Renal cortex interstitium (tissue), 11 donors: ENCODE data around the gene PIGZ. TPM values are rescaled to one million over a fixed set of nuclear protein-coding genes. Genes with fewer than 3 reads are reported as not detected.

Source experiments
- DNase-seq, 11 donors: peaks; one replicate each; pipeline ENCODE4 v3.0.0-alpha.2; 2013; ENCODE audit warnings: low read depth in 9 of 11, low spot score in 4 of 11; ENCODE audit errors: extremely low read depth in 1 of 11
- polyA plus RNA-seq, 3 donors: library from polyadenylated mRNA; unstranded; fragments of 120-200 nt; gene quantifications; one replicate each; pipeline ENCODE4 v1.2.1, GENCODE V29; 2013; ENCODE audit not compliant: insufficient read length in 3 of 3

Gene PIGZ
- polyA plus RNA-seq, 3 donors: 0.96 to 2.9 (median 1.0) TPM

DNA sequence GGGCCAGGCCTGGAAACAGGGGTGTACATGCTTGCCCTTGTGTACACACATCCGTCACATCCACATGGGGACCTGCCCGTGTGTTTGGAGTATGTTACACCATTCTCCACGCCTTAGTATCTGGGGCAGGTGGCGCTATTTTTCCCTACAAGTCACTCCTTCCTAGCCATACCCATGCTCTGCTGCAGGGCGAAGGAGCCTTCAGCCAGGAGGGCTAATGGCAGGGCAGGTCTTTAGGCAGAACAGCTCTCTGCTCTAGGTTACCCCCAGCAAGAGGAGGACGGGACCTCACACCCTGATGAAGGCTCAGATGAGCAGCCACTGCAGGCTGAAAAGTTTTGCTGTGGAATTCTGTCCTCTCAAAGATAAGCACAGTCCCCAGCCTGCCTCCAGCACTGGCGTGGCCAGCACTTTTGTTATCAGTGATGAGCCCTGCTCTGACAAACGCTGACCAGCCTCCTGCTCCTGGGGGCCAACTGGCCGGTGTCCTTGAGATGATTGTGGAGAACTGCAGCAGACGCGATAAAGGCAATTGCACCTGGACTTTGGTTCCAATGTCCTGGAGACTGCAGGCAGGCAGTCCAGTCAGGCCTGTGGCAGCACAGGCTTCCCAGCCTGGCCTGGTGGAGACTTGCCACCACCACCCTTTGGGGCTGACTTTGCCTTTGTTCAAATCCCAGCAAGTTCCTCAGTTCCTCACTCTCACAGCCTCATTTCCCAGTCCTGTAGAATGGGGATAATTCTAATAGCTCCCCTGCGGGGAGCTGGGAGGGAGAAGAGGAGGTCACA, 19.8 kb upstream of the PIGZ start:
- DNase-seq: no peak

DNA sequence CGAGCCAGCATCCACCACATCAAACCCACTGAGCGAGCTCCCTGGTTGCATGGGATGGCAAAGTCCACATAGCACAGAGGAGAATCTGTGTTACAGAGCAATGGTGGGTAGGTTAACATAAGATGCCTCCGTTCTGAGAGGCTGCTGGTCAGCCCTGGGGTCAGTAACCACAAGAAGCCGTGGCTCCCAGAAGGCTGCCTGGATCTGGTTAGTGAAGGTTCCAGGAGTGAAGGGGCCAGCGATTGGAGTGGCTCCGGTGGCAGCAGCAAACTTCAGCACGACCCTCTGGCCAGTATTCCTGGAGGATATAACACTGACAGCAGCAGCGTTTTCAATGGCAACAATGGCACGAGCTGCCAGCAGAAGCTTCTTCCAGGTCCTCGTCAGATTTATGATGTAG, 18.4 kb upstream of the PIGZ start:
- DNase-seq: no peak

GRCh38 chr3:196985954-196986885, 17.6 kb upstream of the PIGZ start:
- no peak for DNase-seq

DNA sequence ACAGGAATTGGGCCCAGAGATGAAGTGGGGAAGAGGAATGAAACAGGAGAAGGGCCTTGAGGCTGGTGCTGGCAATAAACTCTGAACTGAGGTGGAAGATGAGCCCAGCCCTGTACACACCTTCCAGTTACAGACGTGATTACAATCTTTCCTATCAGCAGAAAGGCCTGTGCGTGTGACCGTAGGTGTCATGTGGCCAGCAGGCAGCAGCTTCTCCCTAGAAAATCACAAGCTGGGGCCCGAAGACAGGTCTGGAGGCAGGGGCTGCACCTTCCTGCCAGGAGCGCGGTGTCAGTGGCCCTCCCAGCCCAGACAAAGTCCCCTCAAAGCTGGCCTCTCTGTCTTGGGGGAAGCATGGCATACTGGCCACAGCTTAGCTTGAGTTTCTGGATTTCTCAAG, 16.7 kb upstream of the PIGZ start:
- DNase-seq: no peak

- DNase-seq: no peak
Observed at GRCh38 chr3:196983186-196983585, 14.6 kb upstream of the PIGZ start.

DNA sequence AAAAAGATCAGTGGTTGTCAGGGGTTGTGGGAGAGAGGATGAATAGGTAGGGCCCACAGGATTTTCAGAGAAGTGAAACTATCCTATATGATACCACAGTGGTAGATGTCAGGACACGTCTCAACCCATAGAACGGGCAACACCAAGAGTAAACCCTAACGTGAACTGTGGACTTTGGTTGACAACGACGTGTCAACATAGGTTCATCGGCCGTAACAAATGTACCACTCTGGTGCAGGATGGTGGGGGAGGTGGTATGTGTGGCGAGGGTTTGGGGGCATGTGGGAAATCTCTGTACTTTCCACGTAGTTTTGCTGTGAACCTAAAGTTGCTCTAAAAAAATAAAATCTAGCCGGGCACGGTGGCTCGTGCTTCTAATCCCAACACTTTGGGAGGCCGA, 13.0 kb upstream of the PIGZ start:
- DNase-seq: no peak

- DNase-seq: no peak
Observed at GRCh38 chr3:196979545-196979944, 10.9 kb upstream of the PIGZ start.

DNA sequence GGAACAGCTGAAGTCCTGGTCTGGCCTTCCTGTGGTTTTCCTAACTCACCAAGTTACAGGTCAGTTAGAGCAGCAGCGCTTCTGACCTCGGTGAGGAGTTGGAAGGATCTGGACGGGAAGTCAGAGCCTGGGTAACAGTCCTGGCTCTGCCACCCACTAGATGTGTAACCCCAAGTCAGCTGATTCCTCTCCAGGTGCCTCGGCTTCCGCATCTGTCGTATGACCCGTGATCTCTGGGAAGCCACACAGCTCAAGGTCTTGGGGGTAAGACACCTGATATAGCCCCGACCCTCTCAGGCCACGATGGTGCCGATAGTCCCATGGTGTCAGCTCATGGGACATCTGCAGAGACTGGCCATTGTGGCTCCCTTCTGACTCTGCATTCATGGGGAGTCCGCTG, 8.3 kb upstream of the PIGZ start:
- DNase-seq: no peak

GRCh38 chr3:196975349-196975748, 6.7 kb upstream of the PIGZ start:
- DNase-seq: no peak

DNA sequence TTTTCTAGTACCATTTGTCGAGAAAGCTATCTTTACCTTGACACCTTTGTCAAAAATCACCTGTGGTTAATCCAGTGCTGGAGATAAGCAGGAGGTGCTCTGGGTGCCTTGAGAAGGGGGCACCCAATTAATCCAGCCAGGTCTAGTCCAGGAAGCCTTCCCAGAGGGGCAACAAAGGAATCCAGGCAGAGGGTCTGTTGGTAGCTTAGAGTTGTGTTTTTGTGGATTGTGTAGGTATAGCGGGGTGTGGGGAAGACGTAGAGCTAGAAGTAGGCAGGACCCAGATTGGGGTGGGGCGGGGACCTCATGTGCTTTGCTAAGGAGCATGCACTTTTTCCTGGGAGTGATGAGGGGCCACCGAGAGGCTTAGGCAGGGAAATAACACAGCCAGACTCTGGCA, 6.0 kb upstream of the PIGZ start:
- no peak for DNase-seq

DNA sequence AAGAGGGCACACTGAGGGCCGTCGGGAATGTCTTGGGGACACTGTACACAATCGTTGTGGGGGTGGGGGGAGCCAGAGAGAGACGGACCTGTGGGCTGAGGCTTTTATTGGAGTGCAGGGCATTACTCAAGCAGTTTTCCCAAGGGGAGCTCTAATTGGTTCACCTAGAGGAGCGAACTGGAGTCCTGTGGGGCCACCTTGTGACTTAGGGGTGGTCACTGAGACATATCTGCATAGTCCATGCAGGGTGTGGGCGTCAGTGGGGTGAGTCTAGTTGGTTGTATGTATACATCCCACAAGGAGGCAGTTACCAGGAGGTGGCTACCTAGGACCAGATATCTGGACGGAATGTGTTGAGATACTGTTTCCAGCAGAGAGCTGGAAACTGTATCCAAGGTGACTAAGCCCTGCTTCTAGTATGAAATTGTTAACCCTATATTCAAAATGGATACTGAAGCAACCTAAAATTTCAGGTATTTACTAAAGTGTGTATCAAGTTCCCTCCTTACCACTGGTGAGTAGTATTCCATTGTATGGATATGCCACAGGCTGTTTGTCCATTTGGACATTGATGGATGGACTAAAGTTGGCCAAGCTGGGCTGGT, 2.6 kb upstream of the PIGZ start:
- no peak for DNase-seq

- DNase-seq: no peak
Observed at GRCh38 chr3:196970547-196971093, 2.0 kb upstream of the PIGZ start.

DNA sequence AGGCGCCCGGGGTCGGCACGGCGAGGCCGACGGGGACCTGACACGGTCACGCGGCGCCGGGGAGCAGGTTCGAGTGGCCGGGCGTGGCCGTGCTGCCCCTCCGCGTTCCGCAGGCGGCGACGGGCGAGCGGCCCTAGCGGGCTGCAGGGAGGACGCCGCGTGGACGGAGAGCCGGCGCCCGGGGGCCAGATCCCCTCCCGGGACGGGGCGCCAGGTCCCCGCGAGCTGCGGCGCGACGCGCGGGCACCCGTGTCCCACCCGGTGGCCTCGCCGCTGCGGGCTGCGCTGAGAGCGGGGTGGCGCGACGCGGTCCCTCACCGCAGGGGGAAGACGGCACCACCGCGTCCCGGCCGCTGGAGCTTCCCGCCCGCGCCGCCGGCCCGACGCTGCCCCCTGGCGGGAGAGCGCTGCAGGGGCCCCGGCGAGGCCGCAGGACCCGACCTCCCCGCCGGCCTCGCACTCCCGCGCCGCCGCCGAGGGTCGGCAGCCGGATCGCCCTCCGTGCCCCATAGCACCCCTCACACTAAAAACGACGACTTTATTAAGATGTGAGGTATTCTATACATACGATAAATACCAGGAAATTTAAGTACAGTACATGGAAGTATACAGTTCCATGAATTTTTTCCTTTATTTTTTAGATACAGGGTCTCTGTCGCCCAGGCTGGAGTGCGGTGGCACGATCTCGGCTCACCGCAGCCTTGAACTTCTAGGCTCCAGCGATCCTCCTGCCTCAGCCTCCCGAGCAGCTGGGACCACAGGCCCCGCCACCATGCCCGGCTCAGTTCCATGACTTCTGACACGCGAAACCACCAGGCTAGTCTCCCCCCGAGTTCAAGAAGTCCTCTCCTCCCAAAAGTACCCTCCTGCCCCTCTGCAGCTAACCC, 1.3 kb upstream of the PIGZ start:
- DNase-seq: peak in 4 of 11 donors; percentile 32 to 64 (median 54)

- no peak for DNase-seq
Observed at GRCh38 chr3:196969134-196969659, 564 bp upstream of the PIGZ start.

GRCh38 chr3:196967412-196968232, 1.0 kb downstream of the PIGZ start:
- no peak for DNase-seq

DNA sequence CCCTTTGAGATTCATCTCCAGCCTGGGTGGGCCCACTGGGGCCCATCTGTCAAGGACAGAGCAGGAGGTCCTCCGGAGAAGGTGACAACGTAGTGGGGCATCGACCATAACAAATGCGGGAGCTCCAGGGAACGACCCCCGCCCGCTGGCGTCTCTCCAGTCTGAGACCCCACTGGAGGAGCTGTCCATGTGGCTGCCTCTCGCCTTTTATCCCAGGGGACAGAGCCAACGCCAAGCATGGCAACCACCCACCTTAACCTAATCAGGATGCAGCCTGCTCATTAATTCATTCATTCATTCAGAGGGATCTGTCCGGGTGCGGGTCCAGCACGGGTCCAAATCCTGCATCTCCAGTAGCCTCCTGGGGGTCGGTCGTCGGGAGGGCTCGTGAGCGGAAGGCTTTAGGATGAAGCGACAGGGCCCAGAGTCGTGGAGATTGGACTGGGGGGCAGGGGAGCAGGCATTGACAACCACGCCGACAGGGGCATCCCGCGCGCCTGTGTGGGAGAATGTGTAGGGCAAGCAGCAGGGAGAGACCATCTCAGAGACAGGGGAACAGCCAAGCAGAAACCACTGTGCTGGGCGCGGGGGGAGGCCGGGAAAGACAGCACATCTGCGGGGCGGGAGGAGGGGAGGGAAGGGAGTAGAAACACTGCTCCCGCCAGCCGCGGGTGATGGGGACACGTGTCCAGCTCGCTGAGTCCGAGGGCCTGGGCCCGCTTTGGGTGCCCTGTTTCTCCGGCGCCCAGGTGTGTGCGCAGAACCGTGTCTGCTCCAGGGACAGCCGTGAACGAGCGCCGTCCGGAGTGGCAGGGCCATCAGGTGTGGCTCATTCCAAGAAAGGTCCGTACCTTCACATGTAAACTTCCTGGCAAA, 1.9 kb downstream of the PIGZ start:
- DNase-seq: peak in 1 of 11 donors; percentile 26

DNA sequence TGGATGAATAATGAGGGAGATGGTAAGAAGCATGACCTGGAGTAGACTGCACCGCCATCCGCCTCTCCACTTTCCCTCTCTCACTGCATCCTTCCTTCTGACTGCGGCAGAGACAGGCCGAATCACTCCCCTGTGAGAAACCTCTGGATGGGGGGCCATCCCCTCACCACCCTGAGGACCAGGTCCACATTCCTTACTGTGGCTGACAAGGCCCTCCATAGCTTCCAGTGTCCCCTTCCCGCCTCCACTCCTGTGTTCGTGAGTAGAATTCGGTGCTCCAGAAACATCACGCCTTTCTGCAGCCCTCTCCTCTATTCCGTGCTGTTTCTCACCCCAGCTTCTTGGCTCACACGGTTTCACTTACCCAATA, 2.8 kb downstream of the PIGZ start:
- no peak for DNase-seq
